GM21717 (cell line): ENCODE measurements around the gene C16orf74.

Experiments
- ATAC-seq: cut with Tn5 transposase; IDR thresholded peaks from one replicate; pipeline ENCODE4 v1.9.1; 2021; ENCODE audit warnings: mild to moderate bottlenecking, moderate library complexity; ENCODE audit not compliant: unreplicated experiment

Gene C16orf74

GRCh38 chr16:85774811-85775210, 23.9 kb upstream of the C16orf74 start:
- ATAC-seq = no peak

- ATAC-seq = no peak
These were observed 23.2 kb upstream of the C16orf74 start for GRCh38 chr16:85774136-85774535.

- no peak for ATAC-seq
These were observed 22.1 kb upstream of the C16orf74 start for GRCh38 chr16:85773044-85773443.

GRCh38 chr16:85770741-85771140, 19.8 kb upstream of the C16orf74 start:
- ATAC-seq = no peak

- no peak for ATAC-seq
These were observed 17.3 kb upstream of the C16orf74 start for GRCh38 chr16:85768199-85768598.

GRCh38 chr16:85767531-85767930, 16.6 kb upstream of the C16orf74 start:
- no peak for ATAC-seq

GRCh38 chr16:85765767-85766166, 14.9 kb upstream of the C16orf74 start:
- ATAC-seq = no peak

- no peak for ATAC-seq
These were observed 14.3 kb upstream of the C16orf74 start for GRCh38 chr16:85765211-85765610.

GRCh38 chr16:85763616-85764015, 12.7 kb upstream of the C16orf74 start:
- ATAC-seq = no peak

GRCh38 chr16:85762970-85763369, 12.1 kb upstream of the C16orf74 start:
- ATAC-seq = no peak

- ATAC-seq = no peak
These were observed 11.0 kb upstream of the C16orf74 start for GRCh38 chr16:85761861-85762260.

GRCh38 chr16:85759631-85760419, 8.9 kb upstream of the C16orf74 start:
- no peak for ATAC-seq

- ATAC-seq = no peak
These were observed 8.2 kb upstream of the C16orf74 start for GRCh38 chr16:85759136-85759535.

GRCh38 chr16:85757341-85757822, 6.5 kb upstream of the C16orf74 start:
- peak; percentile 27 for ATAC-seq

GRCh38 chr16:85755929-85756768, 5.3 kb upstream of the C16orf74 start:
- peak; percentile 50 for ATAC-seq

- no peak for ATAC-seq
These were observed 3.5 kb upstream of the C16orf74 start for GRCh38 chr16:85754413-85754812.

GRCh38 chr16:85753976-85754375, 3.1 kb upstream of the C16orf74 start:
- ATAC-seq = no peak

- ATAC-seq = no peak
These were observed 2.7 kb upstream of the C16orf74 start for GRCh38 chr16:85753559-85753958.

GRCh38 chr16:85752511-85753420, 1.9 kb upstream of the C16orf74 start:
- no peak for ATAC-seq

- no peak for ATAC-seq
These were observed 1.0 kb upstream of the C16orf74 start for GRCh38 chr16:85751698-85752501.
